Body of pancreas (tissue), 4 donors: ENCODE results near the gene COX4I2.

Source experiments
- POLR2A ChIP-seq, 3 donors: fragments of 450-650 bp; IDR thresholded peaks; one replicate each; pipeline ENCODE4 v1.6.1; 2016; ENCODE audit warnings: antibody characterized with exemption in 3 of 3, mild to moderate bottlenecking in 2 of 3
- TF ChIP-seq, protein P1 (sequence below), 7 experiments: fragments of 450-650 bp in 4 of 7; fragments of 200-600 bp in 3 of 7; sonication (generic) in 3 of 7; IDR thresholded peaks; one replicate each; pipeline ENCODE4 v1.5.1; 2016 to 2019; ENCODE audit warnings: antibody characterized with exemption in 7 of 7

DNA sequence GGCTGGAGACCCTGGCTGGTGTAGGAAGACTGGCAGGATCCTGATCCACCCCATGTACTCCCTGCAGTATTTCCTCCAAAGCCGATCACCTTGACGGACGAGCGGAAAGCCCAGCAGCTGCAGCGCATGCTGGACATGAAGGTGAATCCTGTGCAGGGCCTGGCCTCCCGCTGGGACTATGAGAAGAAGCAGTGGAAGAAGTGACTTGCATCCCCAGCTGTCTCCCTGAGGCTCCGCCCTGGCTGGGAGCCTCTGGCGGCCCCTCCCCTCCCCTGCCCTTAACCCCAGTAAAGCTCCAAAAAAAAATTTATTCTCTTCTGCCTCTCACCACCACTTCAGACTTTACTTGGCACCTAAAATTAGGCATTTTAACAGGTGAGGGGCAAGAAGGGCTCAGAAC lies 7.0 kb downstream of the COX4I2 start:
- TF ChIP-seq, protein P1, sequence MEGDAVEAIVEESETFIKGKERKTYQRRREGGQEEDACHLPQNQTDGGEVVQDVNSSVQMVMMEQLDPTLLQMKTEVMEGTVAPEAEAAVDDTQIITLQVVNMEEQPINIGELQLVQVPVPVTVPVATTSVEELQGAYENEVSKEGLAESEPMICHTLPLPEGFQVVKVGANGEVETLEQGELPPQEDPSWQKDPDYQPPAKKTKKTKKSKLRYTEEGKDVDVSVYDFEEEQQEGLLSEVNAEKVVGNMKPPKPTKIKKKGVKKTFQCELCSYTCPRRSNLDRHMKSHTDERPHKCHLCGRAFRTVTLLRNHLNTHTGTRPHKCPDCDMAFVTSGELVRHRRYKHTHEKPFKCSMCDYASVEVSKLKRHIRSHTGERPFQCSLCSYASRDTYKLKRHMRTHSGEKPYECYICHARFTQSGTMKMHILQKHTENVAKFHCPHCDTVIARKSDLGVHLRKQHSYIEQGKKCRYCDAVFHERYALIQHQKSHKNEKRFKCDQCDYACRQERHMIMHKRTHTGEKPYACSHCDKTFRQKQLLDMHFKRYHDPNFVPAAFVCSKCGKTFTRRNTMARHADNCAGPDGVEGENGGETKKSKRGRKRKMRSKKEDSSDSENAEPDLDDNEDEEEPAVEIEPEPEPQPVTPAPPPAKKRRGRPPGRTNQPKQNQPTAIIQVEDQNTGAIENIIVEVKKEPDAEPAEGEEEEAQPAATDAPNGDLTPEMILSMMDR (IDR thresholded peaks at IDR 0.05), result no peak
- TF ChIP-seq POLR2A (IDR thresholded peaks at IDR 0.05), result no peak
